Panc1 (cell line): ENCODE results near the gene DMTF1. TPM values are rescaled to one million over a fixed set of nuclear protein-coding genes. Genes with fewer than 3 reads are reported as not detected.

ENCODE experiments used
- ATAC-seq: fragments of 200-7000 bp; cut with Tn5 transposase; 2 replicates; pipeline ENCODE4 v1.9.1; 2020; ENCODE audit warnings: mild to moderate bottlenecking, moderate library complexity
- BruUV-seq: library from RNA; stranded (reverse); fragments of 400-500 nt; replicated peaks from 2 replicates; lab custom pipeline; 2021; lab: Mats Ljungman, UMichigan
- CTCF ChIA-PET: fragments of 300-600 bp; sonication (Branson Sonifier 250); formaldehyde crosslinking; loops from one replicate; lab custom pipeline; 2022; ENCODE audit warnings: antibody characterized with exemption; lab: Charles Lee
- POLR2A ChIA-PET: fragments of 300-600 bp; sonication (Branson Sonifier 250); formaldehyde crosslinking; loops from one replicate; lab custom pipeline; 2022; ENCODE audit warnings: antibody characterized with exemption; lab: Charles Lee
- DNase-seq: peaks from one replicate; pipeline ENCODE4 v3.0.0-alpha.2; 2010; ENCODE audit warnings: low read depth, low spot score
- H3K27ac ChIP-seq: 2 replicates; pipeline ENCODE4 v1.5.1; 2011; ENCODE audit warnings: mild to moderate bottlenecking, low read length, inconsistent platforms
- H3K27me3 ChIP-seq: fragments of 200-500 bp; sonication (Bioruptor generic); 2 replicates; pipeline ENCODE4 v1.6.0; 2014; ENCODE audit warnings: low read length, inconsistent platforms; ENCODE audit not compliant: control insufficient read depth, insufficient read depth
- H3K36me3 ChIP-seq: fragments of 200-500 bp; sonication (Bioruptor generic); 2 replicates; pipeline ENCODE4 v1.5.1; 2014; ENCODE audit warnings: inconsistent platforms, mild to moderate bottlenecking, low read length, moderate library complexity; ENCODE audit not compliant: control insufficient read depth, insufficient read depth
- H3K4me1 ChIP-seq: 2 replicates; pipeline ENCODE4 v1.5.1; 2011; ENCODE audit warnings: inconsistent platforms, mild to moderate bottlenecking, low read length, moderate library complexity; ENCODE audit not compliant: control insufficient read depth, insufficient read depth
- H3K4me3 ChIP-seq, 2 experiments: 2 replicates each; pipeline ENCODE4 v1.5.1; 2011 to 2012; ENCODE audit warnings: low read depth in 2 of 2, low read length in 2 of 2, mild to moderate bottlenecking in 2 of 2, inconsistent platforms in 1 of 2, moderate library complexity in 1 of 2
- H3K9me3 ChIP-seq: fragments of 200-500 bp; sonication (Bioruptor generic); 2 replicates; pipeline ENCODE4 v1.5.1; 2014; ENCODE audit warnings: low read depth, mild to moderate bottlenecking, inconsistent platforms, low read length, moderate library complexity; ENCODE audit not compliant: control insufficient read depth, insufficient read depth
- CTCF ChIP-seq: fragments of 450-650 bp; IDR thresholded peaks from 2 replicates; pipeline ENCODE4 v1.5.1; 2017; ENCODE audit warnings: mild to moderate bottlenecking
- POLR2AphosphoS5 ChIP-seq: IDR thresholded peaks from 2 replicates; pipeline ENCODE4 v1.6.1; 2012; ENCODE audit warnings: mild to moderate bottlenecking, low read depth, low read length, moderate library complexity
- REST ChIP-seq, 2 experiments: IDR thresholded peaks; 2 replicates each; pipeline ENCODE4 v1.6.1; 2011 to 2012; ENCODE audit warnings: low read depth in 2 of 2, control low read depth in 1 of 2, low read length in 1 of 2, mild to moderate bottlenecking in 1 of 2, moderate library complexity in 1 of 2; ENCODE audit not compliant: insufficient read depth in 1 of 2
- SIN3A ChIP-seq: IDR thresholded peaks from 2 replicates; pipeline ENCODE4 v1.6.1; 2012; ENCODE audit warnings: low read depth, mild to moderate bottlenecking, low read length, moderate library complexity, borderline replicate concordance; ENCODE audit not compliant: insufficient read depth
- TCF7L2 ChIP-seq: IDR thresholded peaks from 2 replicates; pipeline ENCODE4 v1.6.1; 2011; ENCODE audit warnings: mild to moderate bottlenecking, low read depth, low read length, inconsistent platforms
- in situ Hi-C: cut with HindIII; loops from 2 replicates; pipeline ENCODE4 v1.10.0; 2016; ENCODE audit warnings: low sequenced_read_pairs, low pct_unique_long_range_greater_than_20kb
- intact Hi-C: fragments of 100-400 bp; cut with micrococcal nuclease; formaldehyde crosslinking; loops from one replicate; pipeline ENCODE4 v1.10.0; 2022; ENCODE audit not compliant: unreplicated experiment
- total RNA-seq: library from RNA; stranded (reverse); gene quantifications from one replicate; pipeline ENCODE4 v1.2.1, GENCODE V29; 2021; ENCODE audit not compliant: unreplicated experiment

Gene DMTF1
- total RNA-seq, 1 experiment from 2014 or later = 54.0 TPM

- H3K27me3 ChIP-seq = no peaks in the 10 kb centered on the region
- TF ChIP-seq REST (IDR thresholded peaks at IDR 0.05; ENCODE audit: insufficient read depth in 1 of 2, low read depth in 2 of 2, low read length in 1 of 2) (no peak), SIN3A (no peak), TCF7L2 (no peak), CTCF (no peak), POLR2AphosphoS5 (no peak)
- no peaks in the 10 kb centered on the region for H3K9me3 ChIP-seq
- no peak overlapping the region for H3K4me3 ChIP-seq
- ChIA-PET CTCF (no interaction called here), POLR2A (no interaction called here)
- BruUV-seq = no TSS peak
- intact Hi-C loops (no loop called here), in situ Hi-C loops (no loop called here)
- H3K36me3 ChIP-seq = peaks cover 73% of the 10 kb centered on the region
- no peaks in the 10 kb centered on the region for H3K4me1 ChIP-seq
- no peak for DNase-seq
- H3K27ac ChIP-seq = no peak overlapping the region
- ATAC-seq = no peak
Observed at GRCh38 chr7:87171282-87171934, 19.2 kb downstream of the DMTF1 start.

GRCh38 chr7:87173471-87173870, 21.2 kb downstream of the DMTF1 start:
- CTCF ChIA-PET = no interaction called here
- DNase-seq (no peak), ATAC-seq (no peak)
- no peaks in the 10 kb centered on the region for H3K9me3 ChIP-seq
- H3K27ac ChIP-seq = no peak overlapping the region
- no peak for TF ChIP-seq POLR2AphosphoS5
- TF ChIP-seq CTCF = no peak
- no peak for TF ChIP-seq SIN3A
- TF ChIP-seq TCF7L2 = no peak
- TF ChIP-seq REST (IDR thresholded peaks at IDR 0.05; ENCODE audit: insufficient read depth in 1 of 2, low read depth in 2 of 2, low read length in 1 of 2) = no peak
- no peaks in the 10 kb centered on the region; the same call in 1 of the 2 replicates for H3K4me1 ChIP-seq
- no TSS peak for BruUV-seq
- H3K4me3 ChIP-seq = no peak overlapping the region
- POLR2A ChIA-PET = no interaction called here
- in situ Hi-C loops (no loop called here), intact Hi-C loops (no loop called here)
- no peaks in the 10 kb centered on the region for H3K27me3 ChIP-seq
- H3K36me3 ChIP-seq = peaks cover 69% of the 10 kb centered on the region
